CD14-positive monocyte (primary cell): ENCODE measurements around the gene RERE. TPM values are rescaled to one million over a fixed set of nuclear protein-coding genes. Genes with fewer than 3 reads are reported as not detected.

Experiments used
- DNase-seq, 3 donors: peaks; one replicate each; pipeline ENCODE4 v3.0.0-alpha.2; 2011 to 2022
- H2AFZ ChIP-seq: 2 replicates; pipeline ENCODE4 v1.6.0; 2012; ENCODE audit warnings: mild to moderate bottlenecking, low read depth, low read length, inconsistent platforms; ENCODE audit not compliant: insufficient read depth, poor library complexity, severe bottlenecking
- H3K27ac ChIP-seq, 2 donors: 1 replicate in 1 of 2; 2 replicates in 1 of 2; pipeline ENCODE4 v1.5.1; 2012 to 2013; ENCODE audit warnings: low read length in 2 of 2, control low read depth in 1 of 2, inconsistent platforms in 1 of 2, low read depth in 1 of 2, mild to moderate bottlenecking in 1 of 2
- H3K27me3 ChIP-seq, 2 donors: one replicate each; pipeline versions ENCODE4 v1.6.0 to v1.6.1; 2011 to 2013; ENCODE audit warnings: low read length in 2 of 2; ENCODE audit not compliant: control insufficient read depth in 2 of 2, insufficient read depth in 2 of 2
- H3K36me3 ChIP-seq, 2 donors: replicated peaks in 1 of 2; 1 replicate in 1 of 2; 2 replicates in 1 of 2; pipeline versions ENCODE4 v1.5.1 to v1.6.1; 2012 to 2013; ENCODE audit warnings: low read length in 2 of 2, control low read depth in 1 of 2, inconsistent platforms in 1 of 2, mild to moderate bottlenecking in 1 of 2; ENCODE audit not compliant: insufficient read depth in 2 of 2, control insufficient read depth in 1 of 2
- H3K4me1 ChIP-seq, 2 donors: 1 replicate in 1 of 2; 2 replicates in 1 of 2; pipeline versions ENCODE4 v1.5.1 to v1.6.1; 2012 to 2013; ENCODE audit warnings: low read length in 2 of 2, control low read depth in 1 of 2, inconsistent platforms in 1 of 2, mild to moderate bottlenecking in 1 of 2, moderate library complexity in 1 of 2; ENCODE audit not compliant: insufficient read depth in 2 of 2, control insufficient read depth in 1 of 2
- H3K4me2 ChIP-seq: replicated peaks from 2 replicates; pipeline ENCODE3; 2012; ENCODE audit warnings: low read length, moderate library complexity, mild to moderate bottlenecking; ENCODE audit not compliant: poor library complexity, severe bottlenecking; ENCODE audit errors: extremely low read depth
- H3K4me3 ChIP-seq, 3 experiments: fragments of 200-600 bp in 1 of 3; sonication (generic) in 1 of 3; replicated peaks in 1 of 3; 1 replicate in 2 of 3; 2 replicates in 1 of 3; pipeline ENCODE4 v1.5.1; 2011 to 2013; ENCODE audit warnings: low read length in 3 of 3, mild to moderate bottlenecking in 3 of 3, control low read depth in 2 of 3, low read depth in 2 of 3, inconsistent platforms in 1 of 3, moderate library complexity in 1 of 3
- H3K79me2 ChIP-seq: 2 replicates; pipeline ENCODE4 v1.6.0; 2012; ENCODE audit warnings: mild to moderate bottlenecking, control low read depth, inconsistent platforms, low read length, moderate library complexity; ENCODE audit not compliant: insufficient read depth
- H3K9ac ChIP-seq: 2 replicates; pipeline ENCODE4 v1.6.0; 2017; ENCODE audit warnings: low read length, mild to moderate bottlenecking; ENCODE audit not compliant: insufficient read depth, poor library complexity, severe bottlenecking
- H3K9me3 ChIP-seq, 2 donors: replicated peaks in 1 of 2; 1 replicate in 1 of 2; 2 replicates in 1 of 2; pipeline versions ENCODE4 v1.5.1 to v1.6.1; 2012 to 2013; ENCODE audit warnings: low read length in 2 of 2, control low read depth in 1 of 2; ENCODE audit not compliant: control insufficient read depth in 1 of 2, insufficient read depth in 1 of 2
- H4K20me1 ChIP-seq: 2 replicates; pipeline ENCODE4 v1.6.0; 2012; ENCODE audit warnings: mild to moderate bottlenecking, low read length, control low read depth, moderate library complexity; ENCODE audit not compliant: insufficient read depth
- H3K27ac Mint-ChIP-seq, 7 donors: one replicate each; pipeline ENCODE4 v1.8.0; 2020; ENCODE audit warnings: mild to moderate bottlenecking in 7 of 7, mixed read lengths in 7 of 7, moderate library complexity in 6 of 7, inconsistent platforms in 2 of 7
- H3K27me3 Mint-ChIP-seq, 3 donors: one replicate each; pipeline ENCODE4 v1.8.0; 2021 to 2022; ENCODE audit warnings: low read depth in 3 of 3, mild to moderate bottlenecking in 3 of 3, mixed read lengths in 3 of 3, moderate library complexity in 3 of 3, inconsistent platforms in 1 of 3
- H3K36me3 Mint-ChIP-seq, 2 donors: one replicate each; pipeline ENCODE4 v1.8.0; 2020; ENCODE audit warnings: mixed read lengths in 2 of 2, inconsistent platforms in 1 of 2, mild to moderate bottlenecking in 1 of 2
- H3K4me1 Mint-ChIP-seq: one replicate; pipeline ENCODE4 v1.8.0; 2020; ENCODE audit warnings: mild to moderate bottlenecking, mixed read lengths
- H3K4me3 Mint-ChIP-seq, 2 donors: one replicate each; pipeline ENCODE4 v1.8.0; 2020; ENCODE audit warnings: mild to moderate bottlenecking in 2 of 2, mixed read lengths in 2 of 2, moderate library complexity in 1 of 2
- H3K9me3 Mint-ChIP-seq, 7 donors: one replicate each; pipeline ENCODE4 v1.8.0; 2020 to 2022; ENCODE audit warnings: mixed read lengths in 7 of 7, mild to moderate bottlenecking in 6 of 7, moderate library complexity in 6 of 7, inconsistent platforms in 2 of 7
- WGBS: methylation state at CpG from one replicate; pipeline ENCODE4 v1.1.5; 2013; ENCODE audit warnings: missing lambda C conversion rate; ENCODE audit not compliant: insufficient coverage; 5-methylcytosine and 5-hydroxymethylcytosine counted together
- intact Hi-C, 2 donors: fragments of 100-400 bp; cut with micrococcal nuclease; formaldehyde crosslinking; loops; one replicate each; pipeline versions ENCODE4 v1.15.0 to v1.15.1; 2023
- polyA plus RNA-seq, 3 donors: library from polyadenylated mRNA; depleted of rRNA in 1 of 3; unstranded in 2 of 3; stranded (reverse) in 1 of 3; fragments of 300-500 nt in 2 of 3; fragments of >200 nt in 1 of 3; fragmentation: Illumina TruSeq in 2 of 3; gene quantifications; 1 replicate in 2 of 3; 2 replicates in 1 of 3; pipeline ENCODE4 v1.2.3, GENCODE V29; 2012 to 2021
- TF ChIP-seq, protein P1 (sequence below): fragments of 200-600 bp; IDR thresholded peaks from one replicate; pipeline ENCODE4 v1.8.0; 2022; ENCODE audit warnings: antibody characterized with exemption, mild to moderate bottlenecking

Gene RERE
- polyA plus RNA-seq, 3 donors = 1.2 to 19.4 (median 3.8) TPM

- Histone ChIP-seq H3K4me1 (no peaks in the 10 kb centered on the region), H4K20me1 (no peaks in the 10 kb centered on the region), H3K4me2 (no peak overlapping the region), H3K36me3 (no peaks in the 10 kb centered on the region), H3K9me3 (no peaks in the 10 kb centered on the region), H3K9ac (no peak overlapping the region), H2AFZ (no peak overlapping the region), H3K4me3 (no peak overlapping the region), H3K79me2 (no peaks in the 10 kb centered on the region), H3K27me3 (no peaks in the 10 kb centered on the region), H3K27ac (no peak overlapping the region)
- H3K36me3 Mint-ChIP-seq = no peaks in the 10 kb centered on the region
- WGBS = 90% methylated on average over 2 of the region's 3 CpGs
- H3K4me3 Mint-ChIP-seq = no peak overlapping the region
- no peaks in the 10 kb centered on the region for H3K4me1 Mint-ChIP-seq
- peaks cover 0 to 3% (median 0%) of the 10 kb centered on the region in 3 donors for H3K27me3 Mint-ChIP-seq
- TF ChIP-seq, protein P1, sequence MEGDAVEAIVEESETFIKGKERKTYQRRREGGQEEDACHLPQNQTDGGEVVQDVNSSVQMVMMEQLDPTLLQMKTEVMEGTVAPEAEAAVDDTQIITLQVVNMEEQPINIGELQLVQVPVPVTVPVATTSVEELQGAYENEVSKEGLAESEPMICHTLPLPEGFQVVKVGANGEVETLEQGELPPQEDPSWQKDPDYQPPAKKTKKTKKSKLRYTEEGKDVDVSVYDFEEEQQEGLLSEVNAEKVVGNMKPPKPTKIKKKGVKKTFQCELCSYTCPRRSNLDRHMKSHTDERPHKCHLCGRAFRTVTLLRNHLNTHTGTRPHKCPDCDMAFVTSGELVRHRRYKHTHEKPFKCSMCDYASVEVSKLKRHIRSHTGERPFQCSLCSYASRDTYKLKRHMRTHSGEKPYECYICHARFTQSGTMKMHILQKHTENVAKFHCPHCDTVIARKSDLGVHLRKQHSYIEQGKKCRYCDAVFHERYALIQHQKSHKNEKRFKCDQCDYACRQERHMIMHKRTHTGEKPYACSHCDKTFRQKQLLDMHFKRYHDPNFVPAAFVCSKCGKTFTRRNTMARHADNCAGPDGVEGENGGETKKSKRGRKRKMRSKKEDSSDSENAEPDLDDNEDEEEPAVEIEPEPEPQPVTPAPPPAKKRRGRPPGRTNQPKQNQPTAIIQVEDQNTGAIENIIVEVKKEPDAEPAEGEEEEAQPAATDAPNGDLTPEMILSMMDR = no peak
- intact Hi-C loops = loop anchor here in 1 of 2 donors (10.0 kb wide), 1 partner anchor 287 kb away; no protein-coding TSS in a partner anchor
- H3K27ac Mint-ChIP-seq = peak overlapping the region in 1 of 7 donors; percentile 4
- peaks cover 0 to 6% (median 0%) of the 10 kb centered on the region in 7 donors for H3K9me3 Mint-ChIP-seq
- DNase-seq = no peak
Observed at GRCh38 chr1:8841395-8841794, 24.0 kb upstream of the RERE start.

DNA sequence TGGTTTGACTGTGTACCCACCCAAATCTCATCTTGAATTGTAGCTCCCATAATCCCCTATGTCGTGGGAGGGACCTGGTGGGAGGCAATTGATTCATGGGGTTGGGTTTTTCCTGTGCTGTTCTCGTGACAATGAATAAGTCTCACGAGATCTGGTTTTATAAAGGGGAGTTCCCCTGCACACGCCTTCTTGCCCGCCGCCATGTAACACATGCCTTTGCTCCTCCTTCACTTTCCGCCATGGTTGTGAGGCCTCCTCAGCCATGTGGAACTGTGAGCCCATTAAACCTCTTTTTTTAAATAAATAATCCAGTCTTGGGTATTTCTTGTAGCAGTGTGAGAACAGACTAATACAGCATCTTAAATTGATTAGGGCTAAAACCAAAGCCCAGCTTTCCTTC is 22.6 kb upstream of the RERE start:
- Histone ChIP-seq H4K20me1 (no peaks in the 10 kb centered on the region), H3K27ac (no peak overlapping the region), H3K36me3 (no peaks in the 10 kb centered on the region), H3K4me1 (no peaks in the 10 kb centered on the region), H3K4me3 (no peak overlapping the region), H3K9ac (no peak overlapping the region), H3K79me2 (no peaks in the 10 kb centered on the region), H3K27me3 (no peaks in the 10 kb centered on the region), H3K9me3 (no peaks in the 10 kb centered on the region), H2AFZ (no peak overlapping the region), H3K4me2 (no peak overlapping the region)
- no peak for DNase-seq
- Mint-ChIP-seq H3K4me1 (no peaks in the 10 kb centered on the region), H3K27me3 (peaks cover 0 to 1% (median 0%) of the 10 kb centered on the region in 3 donors), H3K36me3 (no peaks in the 10 kb centered on the region), H3K9me3 (peaks cover 0 to 6% (median 0%) of the 10 kb centered on the region in 7 donors), H3K27ac (no peak overlapping the region), H3K4me3 (no peak overlapping the region)
- WGBS = 100% methylated on average over 2 of the region's 7 CpGs
- intact Hi-C loops = loop anchor here in 1 of 2 donors (10.0 kb wide), 1 partner anchor 285 kb away; no protein-coding TSS in a partner anchor
- TF ChIP-seq, protein P1 = no peak
